Amniotic stem cell (primary cell): Measurements from ENCODE around the gene POLR1A.
"Not testable (repeated sequence)": the region's sequence is repeated elsewhere in the genome, so short reads cannot be mapped to it uniquely, and the experiment has no call there.

ENCODE experiments used
- DNase-seq: peaks from one replicate; lab custom pipeline; 2025; lab: John Stamatoyannopoulos, UW

The POLR1A gene

GRCh38 chr2:85998071-85998991 is 107.4 kb downstream of the POLR1A start:
- DNase-seq: peak; percentile 25

GRCh38 chr2:85997017-85997970 is 108.4 kb downstream of the POLR1A start:
- DNase-seq: no peak

- no peak for DNase-seq
These were observed 109.1 kb downstream of the POLR1A start for GRCh38 chr2:85996591-85996990.

GRCh38 chr2:85995648-85996529 is 109.8 kb downstream of the POLR1A start:
- no peak for DNase-seq

GRCh38 chr2:85994897-85995647 is 110.6 kb downstream of the POLR1A start:
- no peak for DNase-seq

GRCh38 chr2:85994421-85994777 is 111.3 kb downstream of the POLR1A start:
- DNase-seq: no peak

- DNase-seq: no peak
These were observed 113.1 kb downstream of the POLR1A start for GRCh38 chr2:85992611-85993010.

GRCh38 chr2:85992053-85992452 is 113.6 kb downstream of the POLR1A start:
- not testable (repeated sequence) for DNase-seq

- no peak for DNase-seq
These were observed 115.6 kb downstream of the POLR1A start for GRCh38 chr2:85990084-85990483.

GRCh38 chr2:85989288-85989865 is 116.3 kb downstream of the POLR1A start:
- DNase-seq: no peak

- no peak for DNase-seq
These were observed 116.8 kb downstream of the POLR1A start for GRCh38 chr2:85988914-85989270.

- no peak for DNase-seq
These were observed 117.3 kb downstream of the POLR1A start for GRCh38 chr2:85988175-85988913.

GRCh38 chr2:85987266-85988174 is 118.2 kb downstream of the POLR1A start:
- no peak for DNase-seq

GRCh38 chr2:85986121-85986520 is 119.6 kb downstream of the POLR1A start:
- DNase-seq: no peak

GRCh38 chr2:85984788-85985187 is 120.9 kb downstream of the POLR1A start:
- DNase-seq: no peak

- no peak for DNase-seq
These were observed 121.9 kb downstream of the POLR1A start for GRCh38 chr2:85983766-85984165.

- no peak for DNase-seq
These were observed 124.0 kb downstream of the POLR1A start for GRCh38 chr2:85981579-85982247.
